K562 (cell line): ENCODE data around the gene ARF1.

Source experiments
- CAMTA2 ChIP-seq: fragments of 250-450 bp; sonication (Bioruptor Pico); conservative IDR thresholded peaks from 2 replicates; pipeline ENCODE4 v1.5.1; 2022
- CHD1 ChIP-seq: fragments of 200-600 bp; sonication (generic); IDR thresholded peaks from one replicate; pipeline ENCODE4 v1.6.1; 2012; ENCODE audit warnings: mild to moderate bottlenecking, moderate library complexity, low read length, inconsistent platforms
- CTCF ChIP-seq, 3 experiments: IDR thresholded peaks in 2 of 3; conservative IDR thresholded peaks in 1 of 3; 2 replicates each; pipeline ENCODE4 v1.5.1; 2011 to 2012; ENCODE audit warnings: low read length in 3 of 3, mild to moderate bottlenecking in 3 of 3, control low read depth in 2 of 3, improper control_type of control experiment in 1 of 3, inconsistent platforms in 1 of 3, low read depth in 1 of 3, mixed read lengths in 1 of 3, moderate library complexity in 1 of 3; ENCODE audit not compliant: insufficient read depth in 2 of 3
- E2F5 ChIP-seq: sonication (generic); formaldehyde crosslinking; IDR thresholded peaks from 2 replicates; pipeline ENCODE4 v1.8.0; 2022; ENCODE audit warnings: mild to moderate bottlenecking, missing genetic modification reagents
- E2F8 ChIP-seq: fragments of 450-650 bp; IDR thresholded peaks from 2 replicates; pipeline ENCODE4 v1.7.1; 2018; ENCODE audit warnings: mild to moderate bottlenecking, low read depth; ENCODE audit not compliant: partially characterized antibody
- GABPA ChIP-seq: fragments of 200-800 bp; sonication (Bioruptor generic); conservative IDR thresholded peaks from 2 replicates; pipeline ENCODE4 v1.6.1; 2016; ENCODE audit warnings: low read depth, missing genetic modification characterization, missing compliant biosample characterization
- HMG20B ChIP-seq: fragments of 250-450 bp; sonication (Bioruptor Pico); IDR thresholded peaks from 2 replicates; pipeline ENCODE4 v1.5.0; 2021; ENCODE audit warnings: mild to moderate bottlenecking
- MECOM ChIP-seq: fragments of 250-450 bp; sonication (Bioruptor Pico); IDR thresholded peaks from 2 replicates; pipeline ENCODE4 v1.8.0; 2022; ENCODE audit warnings: inconsistent platforms
- POLR2A ChIP-seq: fragments of 450-650 bp; conservative IDR thresholded peaks from 2 replicates; pipeline ENCODE4 v1.6.1; 2016
- USF2 ChIP-seq: sonication (generic); formaldehyde crosslinking; IDR thresholded peaks from 2 replicates; pipeline ENCODE4 v1.5.0; 2020; ENCODE audit warnings: missing genetic modification reagents
- ZNF143 ChIP-seq: sonication (generic); formaldehyde crosslinking; IDR thresholded peaks from 2 replicates; pipeline ENCODE4 v1.9.0; 2022; ENCODE audit warnings: mild to moderate bottlenecking, missing genetic modification reagents

GRCh38 chr1:228117335-228117734 is 34.8 kb downstream of the ARF1 start:
- TF ChIP-seq ZNF143 (CRISPR knock-in tag) (no peak), HMG20B (no peak), GABPA (tag) (no peak), CHD1 (no peak), E2F5 (CRISPR knock-in tag) (no peak), MECOM (CRISPR knock-in tag) (no peak), USF2 (no peak), POLR2A (no peak), E2F8 (no peak), CTCF (IDR thresholded peaks at IDR 0.05 in 2 of 3, conservative IDR thresholded peaks at IDR 0.05 in 1 of 3; ENCODE audit: insufficient read depth in 2 of 3, low read depth in 1 of 3, low read length in 3 of 3) (no peak), CAMTA2 (no peak)
